Mammary epithelial cell (primary cell): Measurements from ENCODE around the gene AAR2.

Source experiments
- CTCF ChIP-seq, 2 donors: IDR thresholded peaks in 1 of 2; conservative IDR thresholded peaks in 1 of 2; 2 replicates each; pipeline ENCODE4 v1.5.1; 2011 to 2012; ENCODE audit warnings: inconsistent platforms in 2 of 2, low read length in 2 of 2, mild to moderate bottlenecking in 2 of 2, control low read depth in 1 of 2, low read depth in 1 of 2; ENCODE audit not compliant: insufficient read depth in 1 of 2; ENCODE audit errors: extremely low read depth in 1 of 2
- EZH2 ChIP-seq: IDR thresholded peaks from 2 replicates; pipeline ENCODE4 v1.6.1; 2012; ENCODE audit warnings: low read length, inconsistent platforms, borderline replicate concordance

GRCh38 chr20:36298795-36299339 is 62.6 kb downstream of the AAR2 start:
- TF ChIP-seq CTCF (conservative IDR thresholded peaks at IDR 0.05 in 1 of 2, IDR thresholded peaks at IDR 0.05 in 1 of 2; ENCODE audit: extremely low read depth in 1 of 2, insufficient read depth in 1 of 2, low read depth in 1 of 2, low read length in 2 of 2) (no peak), EZH2 (no peak)
